ENCODE results near the gene DNAJA4. TPM values are rescaled to one million over a fixed set of nuclear protein-coding genes. Genes with fewer than 3 reads are reported as not detected.
A peak's percentile ranks its signal among the peaks of the same experiment; 100 is the strongest.

The DNAJA4 gene
- total and polyA plus RNA-seq, 5 donors from 2014 or later = 9.5 to 33.2 (median 9.9) TPM

- Mint-ChIP-seq H3K36me3 (no peaks in the 10 kb centered on the region), H3K27me3 (peaks cover 16% of the 10 kb centered on the region), H3K9me3 (peaks cover 0 to 1% (median 0%) of the 10 kb centered on the region in 7 donors), H3K4me3 (no peak overlapping the region), H3K4me1 (peaks cover 0 to 3% (median 0%) of the 10 kb centered on the region in 4 donors), H3K27ac (no peak overlapping the region)
- Histone ChIP-seq H3K4me1 (ENCODE audit: control insufficient read depth, insufficient read depth, low read length, poor library complexity, severe bottlenecking) (no peaks in the 10 kb centered on the region), H3K27me3 (ENCODE audit: control insufficient read depth, insufficient read depth, low read length) (no peaks in the 10 kb centered on the region), H3K9me3 (ENCODE audit: control insufficient read depth in 2 of 2, low read length in 2 of 2) (no peaks in the 10 kb centered on the region), H3K36me3 (ENCODE audit: control insufficient read depth, insufficient read depth, low read length) (no peaks in the 10 kb centered on the region), H3K27ac (ENCODE audit: insufficient read depth, low read length, poor library complexity, severe bottlenecking) (no peak overlapping the region), H3K4me3 (ENCODE audit: low read depth, low read length) (no peak overlapping the region)
- ATAC-seq (ENCODE audit: low read depth in 2 of 2) (no peak), DNase-seq (no peak)
Observed at GRCh38 chr15:78237146-78237545, 27.2 kb upstream of the DNAJA4 start.

- H3K36me3 Mint-ChIP-seq = no peaks in the 10 kb centered on the region
- no peak overlapping the region for H3K27ac ChIP-seq (ENCODE audit: insufficient read depth, low read length, poor library complexity, severe bottlenecking)
- H3K4me3 ChIP-seq (ENCODE audit: low read depth, low read length) = no peak overlapping the region
- H3K36me3 ChIP-seq (ENCODE audit: control insufficient read depth, insufficient read depth, low read length) = no peaks in the 10 kb centered on the region
- ATAC-seq (ENCODE audit: low read depth in 2 of 2) (no peak), DNase-seq (no peak)
- peaks cover 0 to 1% (median 0%) of the 10 kb centered on the region in 7 donors for H3K9me3 Mint-ChIP-seq
- H3K27ac Mint-ChIP-seq = peak overlapping the region in 1 of 3 donors; percentile 32
- H3K27me3 ChIP-seq (ENCODE audit: control insufficient read depth, insufficient read depth, low read length) = no peaks in the 10 kb centered on the region
- peaks cover 0 to 3% (median 0%) of the 10 kb centered on the region in 4 donors for H3K4me1 Mint-ChIP-seq
- no peaks in the 10 kb centered on the region for H3K4me1 ChIP-seq (ENCODE audit: control insufficient read depth, insufficient read depth, low read length, poor library complexity, severe bottlenecking)
- H3K4me3 Mint-ChIP-seq = no peak overlapping the region
- peaks cover 16% of the 10 kb centered on the region for H3K27me3 Mint-ChIP-seq
- H3K9me3 ChIP-seq (ENCODE audit: control insufficient read depth in 2 of 2, low read length in 2 of 2) = no peaks in the 10 kb centered on the region
Observed at GRCh38 chr15:78239811-78240210, 24.6 kb upstream of the DNAJA4 start.

- peaks cover 0 to 3% (median 0%) of the 10 kb centered on the region in 4 donors for H3K4me1 Mint-ChIP-seq
- Histone ChIP-seq H3K4me1 (ENCODE audit: control insufficient read depth, insufficient read depth, low read length, poor library complexity, severe bottlenecking) (no peaks in the 10 kb centered on the region), H3K9me3 (ENCODE audit: control insufficient read depth in 2 of 2, low read length in 2 of 2) (no peaks in the 10 kb centered on the region), H3K4me3 (ENCODE audit: low read depth, low read length) (no peak overlapping the region), H3K27ac (ENCODE audit: insufficient read depth, low read length, poor library complexity, severe bottlenecking) (no peak overlapping the region), H3K27me3 (ENCODE audit: control insufficient read depth, insufficient read depth, low read length) (no peaks in the 10 kb centered on the region), H3K36me3 (ENCODE audit: control insufficient read depth, insufficient read depth, low read length) (no peaks in the 10 kb centered on the region)
- H3K36me3 Mint-ChIP-seq = no peaks in the 10 kb centered on the region
- H3K9me3 Mint-ChIP-seq = peaks cover 0 to 1% (median 0%) of the 10 kb centered on the region in 7 donors
- no peak overlapping the region for H3K4me3 Mint-ChIP-seq
- H3K27me3 Mint-ChIP-seq = peaks cover 8% of the 10 kb centered on the region
- DNase-seq (peak; percentile 62 to 76 (median 74)), ATAC-seq (ENCODE audit: low read depth in 2 of 2) (peak; percentile 83 to 87)
- no peak overlapping the region for H3K27ac Mint-ChIP-seq
Observed at GRCh38 chr15:78241017-78241416, 23.3 kb upstream of the DNAJA4 start.

GRCh38 chr15:78242128-78242527 is 22.2 kb upstream of the DNAJA4 start:
- Histone ChIP-seq H3K4me1 (ENCODE audit: control insufficient read depth, insufficient read depth, low read length, poor library complexity, severe bottlenecking) (no peaks in the 10 kb centered on the region), H3K27me3 (ENCODE audit: control insufficient read depth, insufficient read depth, low read length) (no peaks in the 10 kb centered on the region), H3K4me3 (ENCODE audit: low read depth, low read length) (no peak overlapping the region), H3K9me3 (ENCODE audit: control insufficient read depth in 2 of 2, low read length in 2 of 2) (no peaks in the 10 kb centered on the region), H3K27ac (ENCODE audit: insufficient read depth, low read length, poor library complexity, severe bottlenecking) (no peak overlapping the region), H3K36me3 (ENCODE audit: control insufficient read depth, insufficient read depth, low read length) (no peaks in the 10 kb centered on the region)
- ATAC-seq (ENCODE audit: low read depth in 2 of 2) (no peak), DNase-seq (peak in 1 of 3 donors; percentile 18)
- peaks cover 0 to 3% (median 0%) of the 10 kb centered on the region in 4 donors for H3K4me1 Mint-ChIP-seq
- peaks cover 0 to 1% (median 0%) of the 10 kb centered on the region in 7 donors for H3K9me3 Mint-ChIP-seq
- no peaks in the 10 kb centered on the region for H3K36me3 Mint-ChIP-seq
- peaks cover 8% of the 10 kb centered on the region for H3K27me3 Mint-ChIP-seq
- H3K4me3 Mint-ChIP-seq = no peak overlapping the region
- no peak overlapping the region for H3K27ac Mint-ChIP-seq

- ATAC-seq (ENCODE audit: low read depth in 2 of 2) = no peak
- no peaks in the 10 kb centered on the region for H3K4me1 ChIP-seq (ENCODE audit: control insufficient read depth, insufficient read depth, low read length, poor library complexity, severe bottlenecking)
- peaks cover 0 to 3% (median 0%) of the 10 kb centered on the region in 4 donors for H3K4me1 Mint-ChIP-seq
- DNase-seq = no peak
- peaks cover 12% of the 10 kb centered on the region for H3K27me3 Mint-ChIP-seq
- H3K4me3 ChIP-seq (ENCODE audit: low read depth, low read length) = no peak overlapping the region
- H3K9me3 ChIP-seq (ENCODE audit: control insufficient read depth in 2 of 2, low read length in 2 of 2) = no peaks in the 10 kb centered on the region
- H3K27me3 ChIP-seq (ENCODE audit: control insufficient read depth, insufficient read depth, low read length) = no peaks in the 10 kb centered on the region
- no peaks in the 10 kb centered on the region for H3K36me3 ChIP-seq (ENCODE audit: control insufficient read depth, insufficient read depth, low read length)
- no peak overlapping the region for H3K27ac ChIP-seq (ENCODE audit: insufficient read depth, low read length, poor library complexity, severe bottlenecking)
- peaks cover 0 to 1% (median 0%) of the 10 kb centered on the region in 7 donors for H3K9me3 Mint-ChIP-seq
- no peak overlapping the region for H3K4me3 Mint-ChIP-seq
- no peak overlapping the region for H3K27ac Mint-ChIP-seq
- H3K36me3 Mint-ChIP-seq = no peaks in the 10 kb centered on the region
Observed at GRCh38 chr15:78243058-78243457, 21.3 kb upstream of the DNAJA4 start.

- Mint-ChIP-seq H3K27me3 (peaks cover 12% of the 10 kb centered on the region), H3K4me1 (peaks cover 0 to 3% (median 0%) of the 10 kb centered on the region in 4 donors), H3K36me3 (no peaks in the 10 kb centered on the region), H3K9me3 (peaks cover 0 to 1% (median 0%) of the 10 kb centered on the region in 7 donors), H3K4me3 (no peak overlapping the region), H3K27ac (no peak overlapping the region)
- Histone ChIP-seq H3K36me3 (ENCODE audit: control insufficient read depth, insufficient read depth, low read length) (no peaks in the 10 kb centered on the region), H3K9me3 (ENCODE audit: control insufficient read depth in 2 of 2, low read length in 2 of 2) (no peaks in the 10 kb centered on the region), H3K27ac (ENCODE audit: insufficient read depth, low read length, poor library complexity, severe bottlenecking) (no peak overlapping the region), H3K4me1 (ENCODE audit: control insufficient read depth, insufficient read depth, low read length, poor library complexity, severe bottlenecking) (no peaks in the 10 kb centered on the region), H3K27me3 (ENCODE audit: control insufficient read depth, insufficient read depth, low read length) (no peaks in the 10 kb centered on the region), H3K4me3 (ENCODE audit: low read depth, low read length) (no peak overlapping the region)
- DNase-seq (no peak), ATAC-seq (ENCODE audit: low read depth in 2 of 2) (no peak)
Observed at GRCh38 chr15:78243491-78243941, 20.8 kb upstream of the DNAJA4 start.

GRCh38 chr15:78244101-78244500 is 20.3 kb upstream of the DNAJA4 start:
- ATAC-seq (ENCODE audit: low read depth in 2 of 2) (no peak), DNase-seq (no peak)
- H3K27me3 ChIP-seq (ENCODE audit: control insufficient read depth, insufficient read depth, low read length) = no peaks in the 10 kb centered on the region
- H3K4me3 ChIP-seq (ENCODE audit: low read depth, low read length) = no peak overlapping the region
- no peak overlapping the region for H3K27ac ChIP-seq (ENCODE audit: insufficient read depth, low read length, poor library complexity, severe bottlenecking)
- H3K4me3 Mint-ChIP-seq = no peak overlapping the region
- peaks cover 0 to under 1% (median 0%) of the 10 kb centered on the region in 7 donors for H3K9me3 Mint-ChIP-seq
- H3K27me3 Mint-ChIP-seq = peaks cover 16% of the 10 kb centered on the region
- H3K27ac Mint-ChIP-seq = no peak overlapping the region
- no peaks in the 10 kb centered on the region for H3K4me1 ChIP-seq (ENCODE audit: control insufficient read depth, insufficient read depth, low read length, poor library complexity, severe bottlenecking)
- peaks cover 0 to 3% (median 0%) of the 10 kb centered on the region in 4 donors for H3K4me1 Mint-ChIP-seq
- H3K9me3 ChIP-seq (ENCODE audit: control insufficient read depth in 2 of 2, low read length in 2 of 2) = no peaks in the 10 kb centered on the region
- no peaks in the 10 kb centered on the region for H3K36me3 Mint-ChIP-seq
- H3K36me3 ChIP-seq (ENCODE audit: control insufficient read depth, insufficient read depth, low read length) = no peaks in the 10 kb centered on the region

GRCh38 chr15:78244893-78245292 is 19.5 kb upstream of the DNAJA4 start:
- no peaks in the 10 kb centered on the region for H3K9me3 Mint-ChIP-seq
- no peaks in the 10 kb centered on the region for H3K36me3 Mint-ChIP-seq
- H3K4me3 Mint-ChIP-seq = no peak overlapping the region
- Histone ChIP-seq H3K27me3 (ENCODE audit: control insufficient read depth, insufficient read depth, low read length) (no peaks in the 10 kb centered on the region), H3K36me3 (ENCODE audit: control insufficient read depth, insufficient read depth, low read length) (no peaks in the 10 kb centered on the region), H3K9me3 (ENCODE audit: control insufficient read depth in 2 of 2, low read length in 2 of 2) (no peaks in the 10 kb centered on the region), H3K4me3 (ENCODE audit: low read depth, low read length) (no peak overlapping the region), H3K4me1 (ENCODE audit: control insufficient read depth, insufficient read depth, low read length, poor library complexity, severe bottlenecking) (no peaks in the 10 kb centered on the region), H3K27ac (ENCODE audit: insufficient read depth, low read length, poor library complexity, severe bottlenecking) (no peak overlapping the region)
- ATAC-seq (ENCODE audit: low read depth in 2 of 2) = no peak
- no peak overlapping the region for H3K27ac Mint-ChIP-seq
- H3K27me3 Mint-ChIP-seq = peaks cover 18% of the 10 kb centered on the region
- DNase-seq = no peak
- H3K4me1 Mint-ChIP-seq = peaks cover 0 to 3% (median 0%) of the 10 kb centered on the region in 4 donors

All from CD4-positive, CD25-positive, alpha-beta regulatory T cell (primary cell).